ENCODE results near the gene RPL18A. TPM values are rescaled to one million over a fixed set of nuclear protein-coding genes. Genes with fewer than 3 reads are reported as not detected.

RPL18A gene
- total RNA-seq, 2 experiments from 2014 or later = 3,663 to 3,679 TPM

DNA sequence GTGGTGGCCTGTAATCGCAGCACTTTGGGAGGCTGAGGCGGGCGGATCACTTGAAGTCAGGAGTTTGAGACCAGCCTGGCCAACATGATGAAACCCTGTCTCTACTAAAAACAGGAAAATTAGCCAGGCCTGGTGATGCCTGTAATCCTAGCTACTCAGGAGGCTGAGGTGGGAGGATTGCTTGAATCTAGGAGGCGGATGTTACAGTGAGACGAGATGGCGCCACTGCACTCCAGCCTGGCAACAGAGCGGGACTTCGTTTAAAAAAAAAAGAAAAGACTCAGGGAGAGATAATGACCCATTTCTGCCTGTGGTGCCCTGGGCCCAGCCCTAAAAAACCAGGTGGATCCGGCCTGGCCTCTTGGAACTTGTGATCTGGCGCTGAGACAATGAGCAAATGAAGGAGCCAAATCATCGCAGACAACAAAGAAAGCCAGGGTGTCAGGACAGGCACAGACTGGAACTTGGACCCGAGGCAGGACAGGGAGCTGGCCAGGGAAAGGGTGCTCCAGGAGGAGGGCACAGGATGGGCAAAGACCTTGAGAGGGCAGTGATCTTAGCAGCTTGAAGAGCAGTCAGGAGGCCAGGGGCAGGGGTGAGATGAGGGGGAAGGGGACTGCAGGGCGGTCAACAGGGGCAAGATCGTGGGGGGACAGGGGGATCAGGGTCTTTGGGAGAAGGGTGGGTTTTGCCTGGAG lies 11.0 kb upstream of the RPL18A start:
- H3K36me3 Mint-ChIP-seq (ENCODE audit: low read depth) = peaks cover 25% of the 10 kb centered on the region
- ChIA-PET CTCF (interaction anchor here (0.6 to 6.1 kb wide), 4 partner anchors 11 to 84 kb away, joined by 3 to 39 read pairs (median 7); partner anchors contain the start of genes CCDC124 and RPL18A), POLR2A (interaction anchor here (0.9 to 7.6 kb wide), 7 partner anchors 9 to 322 kb away, joined by 3 to 143 read pairs (median 3); partner anchors contain the start of genes CCDC124 and RPL18A)
- no peak for ATAC-seq
- TF ChIP-seq, protein P1, sequence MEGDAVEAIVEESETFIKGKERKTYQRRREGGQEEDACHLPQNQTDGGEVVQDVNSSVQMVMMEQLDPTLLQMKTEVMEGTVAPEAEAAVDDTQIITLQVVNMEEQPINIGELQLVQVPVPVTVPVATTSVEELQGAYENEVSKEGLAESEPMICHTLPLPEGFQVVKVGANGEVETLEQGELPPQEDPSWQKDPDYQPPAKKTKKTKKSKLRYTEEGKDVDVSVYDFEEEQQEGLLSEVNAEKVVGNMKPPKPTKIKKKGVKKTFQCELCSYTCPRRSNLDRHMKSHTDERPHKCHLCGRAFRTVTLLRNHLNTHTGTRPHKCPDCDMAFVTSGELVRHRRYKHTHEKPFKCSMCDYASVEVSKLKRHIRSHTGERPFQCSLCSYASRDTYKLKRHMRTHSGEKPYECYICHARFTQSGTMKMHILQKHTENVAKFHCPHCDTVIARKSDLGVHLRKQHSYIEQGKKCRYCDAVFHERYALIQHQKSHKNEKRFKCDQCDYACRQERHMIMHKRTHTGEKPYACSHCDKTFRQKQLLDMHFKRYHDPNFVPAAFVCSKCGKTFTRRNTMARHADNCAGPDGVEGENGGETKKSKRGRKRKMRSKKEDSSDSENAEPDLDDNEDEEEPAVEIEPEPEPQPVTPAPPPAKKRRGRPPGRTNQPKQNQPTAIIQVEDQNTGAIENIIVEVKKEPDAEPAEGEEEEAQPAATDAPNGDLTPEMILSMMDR (IDR thresholded peaks at IDR 0.05) = no peak
- H3K4me3 Mint-ChIP-seq = peak overlapping the region; percentile 85
- DNase-seq = no peak
- H3K9me3 Mint-ChIP-seq = peaks cover 3% of the 10 kb centered on the region
- intact Hi-C loops (cut with micrococcal nuclease) = no loop called here
- no peaks in the 10 kb centered on the region for H3K27me3 Mint-ChIP-seq
- H3K27ac Mint-ChIP-seq = peak overlapping the region; percentile 93
- H3K4me1 Mint-ChIP-seq (ENCODE audit: low read depth) = peaks cover 55% of the 10 kb centered on the region

DNA sequence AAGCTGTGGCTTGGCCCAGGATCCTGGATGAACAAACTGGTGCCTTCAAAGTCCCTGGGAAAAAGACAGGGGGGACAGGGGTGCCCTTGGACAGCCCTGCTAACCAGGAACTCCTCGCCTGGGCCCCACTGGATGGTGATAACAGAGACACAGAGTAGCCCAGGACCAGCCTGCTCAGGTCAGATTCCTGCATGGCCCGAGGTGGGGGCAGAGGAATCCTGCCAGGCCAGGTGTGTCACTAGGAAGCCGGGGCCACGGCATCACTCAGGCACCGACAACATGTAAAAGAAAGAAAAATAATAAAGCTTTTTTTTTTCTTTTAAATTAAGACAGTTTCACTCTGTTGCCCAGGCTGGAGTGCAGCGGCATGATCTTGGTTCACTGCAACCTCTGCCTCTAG lies 5.6 kb upstream of the RPL18A start:
- no peak for ATAC-seq
- ChIA-PET CTCF (interaction anchor here (1.0 to 11.7 kb wide), 7 partner anchors 21 to 366 kb away, joined by 3 to 194 read pairs (median 7); partner anchors contain the start of genes CCDC124 and MAP1S), POLR2A (interaction anchor here (1.0 to 2.2 kb wide), 3 partner anchors 9 to 70 kb away, joined by 3 to 9 read pairs (median 6); no protein-coding TSS in a partner anchor)
- TF ChIP-seq, protein P1 (IDR thresholded peaks at IDR 0.05) = no peak
- Mint-ChIP-seq H3K4me1 (ENCODE audit: low read depth) (peaks cover 28% of the 10 kb centered on the region), H3K36me3 (ENCODE audit: low read depth) (no peaks in the 10 kb centered on the region), H3K4me3 (no peak overlapping the region), H3K9me3 (peaks cover 3% of the 10 kb centered on the region), H3K27ac (no peak overlapping the region), H3K27me3 (no peaks in the 10 kb centered on the region)
- DNase-seq = no peak
- intact Hi-C loops (cut with micrococcal nuclease) = loop anchor here (10.0 kb wide), 1 partner anchor 59 kb away; the partner anchor contains the start of gene B3GNT3

DNA sequence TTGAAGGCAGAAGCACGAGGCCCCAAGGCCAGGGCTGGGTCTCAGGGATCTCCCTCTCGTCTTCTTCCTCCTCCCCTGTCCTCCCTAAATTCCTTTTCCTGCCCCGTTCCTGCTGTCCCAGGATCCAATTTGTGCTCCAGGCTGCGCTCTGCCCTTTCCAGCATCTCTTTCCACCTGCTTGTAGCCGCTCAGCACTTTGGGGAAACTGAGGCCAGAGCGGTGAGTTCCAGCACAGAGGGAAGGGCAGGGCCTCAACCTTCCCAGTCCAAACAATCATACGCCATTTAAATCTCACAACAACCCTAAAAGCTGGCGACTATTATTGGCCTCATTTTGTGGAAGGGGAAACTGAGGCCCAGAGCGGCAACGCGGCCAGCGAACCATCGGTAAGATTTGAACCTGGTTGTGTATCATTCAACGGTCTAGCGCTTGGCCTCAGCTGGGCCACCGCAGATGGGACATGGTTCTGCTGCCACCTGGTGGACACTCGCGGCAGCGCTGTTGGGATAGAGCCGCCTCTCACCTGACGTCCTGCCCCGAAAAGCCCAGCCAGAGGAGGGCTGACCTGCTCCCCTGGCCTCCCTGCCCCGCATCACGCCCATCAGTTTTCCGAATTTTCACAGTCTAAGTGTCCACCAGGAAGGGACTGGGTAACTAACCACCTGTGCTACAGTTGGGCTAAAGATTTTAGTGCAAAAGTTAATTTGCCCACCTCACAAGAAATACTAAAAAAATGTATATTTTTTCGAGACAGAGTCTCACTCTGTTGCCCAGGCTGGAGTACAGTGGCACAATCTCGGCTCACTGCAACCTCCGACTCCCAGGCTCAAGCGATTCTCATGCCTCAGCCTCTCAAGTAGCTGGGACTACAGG lies 4.2 kb upstream of the RPL18A start:
- Mint-ChIP-seq H3K4me3 (no peak overlapping the region), H3K36me3 (ENCODE audit: low read depth) (peaks cover 10% of the 10 kb centered on the region), H3K4me1 (ENCODE audit: low read depth) (peaks cover 22% of the 10 kb centered on the region), H3K27me3 (no peaks in the 10 kb centered on the region), H3K27ac (peak overlapping the region; percentile 10), H3K9me3 (peaks cover 3% of the 10 kb centered on the region)
- TF ChIP-seq, protein P1 (IDR thresholded peaks at IDR 0.05) = peak; percentile 91
- DNase-seq (peak; percentile 95), ATAC-seq (peak; percentile 28)
- intact Hi-C loops (cut with micrococcal nuclease) = loop anchor here (5.0 to 10.0 kb wide), 3 partner anchors 61 to 153 kb away; partner anchors contain the start of gene B3GNT3
- ChIA-PET POLR2A (interaction anchor here (1.0 to 2.2 kb wide), 4 partner anchors 10 to 77 kb away, joined by 4 to 9 read pairs (median 5); partner anchors contain the start of genes CCDC124 and SLC5A5), CTCF (interaction anchor here (0.6 to 11.7 kb wide), 22 partner anchors 8 to 414 kb away, joined by 3 to 194 read pairs (median 5); partner anchors contain the start of genes B3GNT3, CCDC124, JAK3 and MAP1S)

DNA sequence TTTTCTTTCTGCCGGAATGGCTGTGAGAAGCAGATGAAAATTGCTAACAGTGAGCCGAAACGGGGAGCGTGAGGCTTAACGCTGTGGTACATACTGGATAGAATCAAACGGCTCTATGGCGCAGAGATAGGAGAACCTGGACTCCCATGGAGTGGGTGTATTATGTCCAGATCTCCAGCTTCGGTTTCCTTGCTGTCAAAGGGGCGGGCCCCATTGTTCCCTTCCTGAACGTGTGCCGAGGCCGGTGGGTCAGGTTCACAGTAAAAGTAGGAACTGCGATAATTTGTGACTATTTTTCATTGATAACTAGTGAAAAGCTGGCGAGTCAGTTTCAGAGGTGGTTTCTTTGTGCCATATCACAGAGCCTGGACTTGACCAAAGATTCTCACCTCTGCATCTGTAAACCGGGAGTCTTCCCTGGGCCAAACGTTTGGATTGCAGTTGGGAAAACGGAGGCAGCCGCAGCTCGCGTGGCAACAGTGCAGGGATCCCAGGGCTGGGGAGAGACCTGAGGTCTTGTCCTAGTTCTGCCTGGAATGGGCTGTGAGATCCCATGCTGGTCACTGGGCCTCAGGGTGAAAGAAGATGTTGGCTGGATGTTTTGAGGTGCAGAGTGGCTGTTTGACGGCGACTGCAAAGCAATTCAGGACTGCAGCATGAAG lies 752 bp downstream of the RPL18A start:
- no peaks in the 10 kb centered on the region for H3K9me3 Mint-ChIP-seq
- H3K4me3 Mint-ChIP-seq = peak overlapping the region; percentile 82
- intact Hi-C loops (cut with micrococcal nuclease) = no loop called here
- ATAC-seq = no peak
- ChIA-PET CTCF (interaction anchor here (0.6 to 11.7 kb wide), 7 partner anchors 11 to 136 kb away, joined by 3 to 194 read pairs (median 4); partner anchors contain the start of genes CCDC124 and SLC5A5), POLR2A (interaction anchor here (0.7 to 8.7 kb wide), 26 partner anchors 10 to 455 kb away, joined by 3 to 143 read pairs (median 4); partner anchors contain the start of genes BST2, CCDC124, FCHO1 and JAK3)
- peaks cover 51% of the 10 kb centered on the region for H3K36me3 Mint-ChIP-seq (ENCODE audit: low read depth)
- H3K4me1 Mint-ChIP-seq (ENCODE audit: low read depth) = peaks cover 30% of the 10 kb centered on the region
- no peaks in the 10 kb centered on the region for H3K27me3 Mint-ChIP-seq
- DNase-seq = no peak
- peak overlapping the region; percentile 97 for H3K27ac Mint-ChIP-seq
- TF ChIP-seq, protein P1 (IDR thresholded peaks at IDR 0.05) = no peak

Measured in activated CD8-positive, alpha-beta T cell treated with anti-CD3 and anti-CD28 coated beads for 36 hours (primary cell).